ENCODE measurements around the gene FCHSD2.

FCHSD2 gene

GRCh38 chr11:72838691-72839305, 303.3 kb downstream of the FCHSD2 start:
- TF ChIP-seq FOXP2 (optimal IDR thresholded peaks at IDR 0.05; ENCODE audit: borderline replicate concordance, extremely low read depth, extremely low read length, insufficient read depth), result no peak
- no peak for TF ChIP-seq TAF1 (IDR thresholded peaks at IDR 0.05; ENCODE audit: borderline replicate concordance, insufficient read depth, low read length)
- no peak for TF ChIP-seq POLR2AphosphoS5 (IDR thresholded peaks at IDR 0.05; ENCODE audit: low read depth, low read length)
- no peak for TF ChIP-seq REST (IDR thresholded peaks at IDR 0.05; ENCODE audit: insufficient read depth in 1 of 2, low read depth in 2 of 2, low read length in 2 of 2)
- TF ChIP-seq SIN3A (IDR thresholded peaks at IDR 0.05; ENCODE audit: borderline replicate concordance, insufficient read depth, low read length), result no peak

- no peak for TF ChIP-seq REST (IDR thresholded peaks at IDR 0.05; ENCODE audit: insufficient read depth in 1 of 2, low read depth in 2 of 2, low read length in 2 of 2)
- no peak for TF ChIP-seq SIN3A (IDR thresholded peaks at IDR 0.05; ENCODE audit: borderline replicate concordance, insufficient read depth, low read length)
- no peak for TF ChIP-seq TAF1 (IDR thresholded peaks at IDR 0.05; ENCODE audit: borderline replicate concordance, insufficient read depth, low read length)
- TF ChIP-seq POLR2AphosphoS5 (IDR thresholded peaks at IDR 0.05; ENCODE audit: low read depth, low read length), result no peak
- no peak for TF ChIP-seq FOXP2 (optimal IDR thresholded peaks at IDR 0.05; ENCODE audit: borderline replicate concordance, extremely low read depth, extremely low read length, insufficient read depth)
These were observed 306.0 kb downstream of the FCHSD2 start for GRCh38 chr11:72836111-72836510.

GRCh38 chr11:72834905-72835304, 307.2 kb downstream of the FCHSD2 start:
- TF ChIP-seq REST (IDR thresholded peaks at IDR 0.05; ENCODE audit: insufficient read depth in 1 of 2, low read depth in 2 of 2, low read length in 2 of 2) (no peak), TAF1 (IDR thresholded peaks at IDR 0.05; ENCODE audit: borderline replicate concordance, insufficient read depth, low read length) (no peak), SIN3A (IDR thresholded peaks at IDR 0.05; ENCODE audit: borderline replicate concordance, insufficient read depth, low read length) (no peak), POLR2AphosphoS5 (IDR thresholded peaks at IDR 0.05; ENCODE audit: low read depth, low read length) (no peak), FOXP2 (optimal IDR thresholded peaks at IDR 0.05; ENCODE audit: borderline replicate concordance, extremely low read depth, extremely low read length, insufficient read depth) (no peak)

GRCh38 chr11:72833811-72834493, 308.2 kb downstream of the FCHSD2 start:
- TF ChIP-seq SIN3A (IDR thresholded peaks at IDR 0.05; ENCODE audit: borderline replicate concordance, insufficient read depth, low read length), result no peak
- TF ChIP-seq FOXP2 (optimal IDR thresholded peaks at IDR 0.05; ENCODE audit: borderline replicate concordance, extremely low read depth, extremely low read length, insufficient read depth), result no peak
- TF ChIP-seq REST (IDR thresholded peaks at IDR 0.05; ENCODE audit: insufficient read depth in 1 of 2, low read depth in 2 of 2, low read length in 2 of 2), result no peak
- TF ChIP-seq POLR2AphosphoS5 (IDR thresholded peaks at IDR 0.05; ENCODE audit: low read depth, low read length), result no peak
- TF ChIP-seq TAF1 (IDR thresholded peaks at IDR 0.05; ENCODE audit: borderline replicate concordance, insufficient read depth, low read length), result no peak

Data from PFSK-1 (cell line).